OCI-LY1 (cell line): ENCODE results near the gene FEZ2.

Experiments used
- H2AFZ ChIP-seq: fragments of 200-600 bp; sonication (generic), shearing (Covaris generic); 2 replicates; pipeline ENCODE4 v1.6.0; 2014; ENCODE audit warnings: antibody characterized with exemption, mild to moderate bottlenecking, low read length
- H3F3A ChIP-seq: fragments of 200-600 bp; sonication (generic), shearing (Covaris generic); 2 replicates; pipeline ENCODE4 v1.6.0; 2014; ENCODE audit warnings: mild to moderate bottlenecking, antibody characterized with exemption, low read length, moderate library complexity; ENCODE audit not compliant: insufficient read depth
- H3K27ac ChIP-seq: fragments of 200-600 bp; sonication (generic); 2 replicates; pipeline ENCODE4 v1.5.1; 2014; ENCODE audit warnings: low read length, mixed run types, mild to moderate bottlenecking, low read depth; ENCODE audit not compliant: poor library complexity, severe bottlenecking
- H3K27me3 ChIP-seq: fragments of 200-600 bp; sonication (generic); 2 replicates; pipeline ENCODE4 v1.6.0; 2014; ENCODE audit warnings: antibody characterized with exemption, mild to moderate bottlenecking, low read length, moderate library complexity; ENCODE audit not compliant: insufficient read depth
- H3K36me3 ChIP-seq: fragments of 200-600 bp; sonication (generic); 2 replicates; pipeline ENCODE4 v1.6.1; 2014; ENCODE audit warnings: mild to moderate bottlenecking, antibody characterized with exemption, low read length, moderate library complexity, mixed read lengths; ENCODE audit not compliant: insufficient read depth
- H3K4me1 ChIP-seq: fragments of 200-600 bp; sonication (generic); 2 replicates; pipeline ENCODE4 v1.5.1; 2014; ENCODE audit warnings: mild to moderate bottlenecking, low read length, moderate library complexity; ENCODE audit not compliant: insufficient read depth, severe bottlenecking
- H3K4me2 ChIP-seq: fragments of 200-600 bp; sonication (generic), shearing (Covaris generic); 2 replicates; pipeline ENCODE4 v1.6.1; 2014; ENCODE audit warnings: low read length
- H3K4me3 ChIP-seq: fragments of 200-600 bp; sonication (generic); 2 replicates; pipeline ENCODE4 v1.5.1; 2014; ENCODE audit warnings: low read length, low read depth, mild to moderate bottlenecking, mixed read lengths; ENCODE audit not compliant: poor library complexity, severe bottlenecking
- H3K79me2 ChIP-seq: fragments of 200-600 bp; shearing (Covaris generic); 2 replicates; pipeline ENCODE4 v1.6.1; 2016; ENCODE audit warnings: mixed run types, low read length, mixed read lengths; ENCODE audit not compliant: insufficient read depth
- H3K9ac ChIP-seq: fragments of 200-600 bp; sonication (generic), shearing (Covaris generic); 2 replicates; pipeline ENCODE4 v1.6.1; 2014; ENCODE audit warnings: mild to moderate bottlenecking, low read length, mixed read lengths
- H3K9me2 ChIP-seq: fragments of 200-600 bp; sonication (generic), shearing (Covaris generic); 2 replicates; pipeline ENCODE4 v1.6.1; 2014; ENCODE audit warnings: low read depth, mild to moderate bottlenecking, low read length, mixed read lengths
- H3K9me3 ChIP-seq: fragments of 200-600 bp; shearing (Covaris generic); 2 replicates; pipeline ENCODE4 v1.6.1; 2014; ENCODE audit warnings: low read length, mixed read lengths
- H4K20me1 ChIP-seq: fragments of 200-600 bp; sonication (generic), shearing (Covaris generic); 2 replicates; pipeline ENCODE4 v1.6.0; 2016; ENCODE audit warnings: mild to moderate bottlenecking, low read length; ENCODE audit not compliant: insufficient read depth
- CTCF ChIP-seq: fragments of 200-600 bp; sonication (generic), shearing (Covaris generic); IDR thresholded peaks from 2 replicates; pipeline ENCODE4 v1.5.1; 2017; ENCODE audit warnings: mild to moderate bottlenecking, antibody characterized with exemption, low read length, moderate library complexity, mixed read lengths
- EZH2 ChIP-seq: fragments of 200-600 bp; sonication (generic), shearing (Covaris generic); IDR thresholded peaks from 2 replicates; pipeline ENCODE4 v1.8.0; 2017; ENCODE audit warnings: borderline replicate concordance, mixed run types, mild to moderate bottlenecking, antibody characterized with exemption, low read length, moderate library complexity, mixed read lengths

Gene FEZ2

GRCh38 chr2:36564377-36564930, 33.5 kb downstream of the FEZ2 start:
- Histone ChIP-seq H3K9me2 (no peaks in the 10 kb centered on the region), H3F3A (no peaks in the 10 kb centered on the region), H3K36me3 (peaks cover 23% of the 10 kb centered on the region; the same call in 1 of the 2 replicates), H3K79me2 (no peaks in the 10 kb centered on the region), H3K9me3 (no peaks in the 10 kb centered on the region), H3K4me2 (no peak overlapping the region), H4K20me1 (no peaks in the 10 kb centered on the region), H2AFZ (no peak overlapping the region), H3K4me1 (no peaks in the 10 kb centered on the region), H3K9ac (no peak overlapping the region), H3K27me3 (no peaks in the 10 kb centered on the region), H3K27ac (no peak overlapping the region), H3K4me3 (no peak overlapping the region)
- TF ChIP-seq EZH2 (no peak), CTCF (no peak)

GRCh38 chr2:36562973-36563532, 34.9 kb downstream of the FEZ2 start:
- Histone ChIP-seq H4K20me1 (no peaks in the 10 kb centered on the region), H3K9me2 (no peaks in the 10 kb centered on the region), H3K9me3 (no peaks in the 10 kb centered on the region), H3K4me2 (no peak overlapping the region), H2AFZ (no peak overlapping the region), H3K27me3 (no peaks in the 10 kb centered on the region), H3K4me3 (no peak overlapping the region), H3K79me2 (no peaks in the 10 kb centered on the region), H3K4me1 (no peaks in the 10 kb centered on the region), H3K27ac (no peak overlapping the region), H3K36me3 (peaks cover 23% of the 10 kb centered on the region; the same call in 1 of the 2 replicates), H3F3A (no peaks in the 10 kb centered on the region), H3K9ac (no peak overlapping the region)
- TF ChIP-seq EZH2 (no peak), CTCF (no peak)

GRCh38 chr2:36562240-36562639, 35.7 kb downstream of the FEZ2 start:
- no peak for TF ChIP-seq EZH2
- TF ChIP-seq CTCF, result no peak
- H4K20me1 ChIP-seq, result no peaks in the 10 kb centered on the region
- H3K4me1 ChIP-seq, result no peaks in the 10 kb centered on the region
- no peak overlapping the region for H3K9ac ChIP-seq
- H3K4me2 ChIP-seq, result no peak overlapping the region
- no peaks in the 10 kb centered on the region for H3K79me2 ChIP-seq
- no peaks in the 10 kb centered on the region for H3K9me2 ChIP-seq
- peaks cover 23% of the 10 kb centered on the region; the same call in 1 of the 2 replicates for H3K36me3 ChIP-seq
- H3K27ac ChIP-seq, result no peak overlapping the region
- H3F3A ChIP-seq, result no peaks in the 10 kb centered on the region
- H3K9me3 ChIP-seq, result no peaks in the 10 kb centered on the region
- no peak overlapping the region for H3K4me3 ChIP-seq
- no peak overlapping the region for H2AFZ ChIP-seq
- H3K27me3 ChIP-seq, result no peaks in the 10 kb centered on the region
